Smooth muscle cell of the brain vasculature (primary cell): Measurements from ENCODE around the gene CNOT6.
A peak's percentile ranks its signal among the peaks of the same experiment; 100 is the strongest.

Experiments used
- DNase-seq: peaks from one replicate; pipeline ENCODE4 v3.0.0-alpha.2; 2012; ENCODE audit warnings: low read depth, low spot score

The CNOT6 gene

GRCh38 chr5:180599981-180600553 is 105.9 kb downstream of the CNOT6 start:
- DNase-seq, result no peak

- DNase-seq, result no peak
Measured at GRCh38 chr5:180600554-180601041, 106.4 kb downstream of the CNOT6 start.

- no peak for DNase-seq
Measured at GRCh38 chr5:180601591-180602480, 107.7 kb downstream of the CNOT6 start.

- DNase-seq, result no peak
Measured at GRCh38 chr5:180602481-180603075, 108.4 kb downstream of the CNOT6 start.

GRCh38 chr5:180603076-180603594 is 109.0 kb downstream of the CNOT6 start:
- DNase-seq, result no peak

- DNase-seq, result no peak
Measured at GRCh38 chr5:180604271-180604670, 110.1 kb downstream of the CNOT6 start.

- peak; percentile 24 for DNase-seq
Measured at GRCh38 chr5:180605554-180606214, 111.5 kb downstream of the CNOT6 start.

GRCh38 chr5:180606215-180606785 is 112.1 kb downstream of the CNOT6 start:
- no peak for DNase-seq

- no peak for DNase-seq
Measured at GRCh38 chr5:180607861-180608571, 113.8 kb downstream of the CNOT6 start.

GRCh38 chr5:180608572-180609310 is 114.6 kb downstream of the CNOT6 start:
- DNase-seq, result no peak

- no peak for DNase-seq
Measured at GRCh38 chr5:180609386-180609785, 115.2 kb downstream of the CNOT6 start.

GRCh38 chr5:180609817-180610550 is 115.8 kb downstream of the CNOT6 start:
- DNase-seq, result no peak

GRCh38 chr5:180611140-180611850 is 117.1 kb downstream of the CNOT6 start:
- DNase-seq, result no peak

GRCh38 chr5:180612683-180613082 is 118.5 kb downstream of the CNOT6 start:
- no peak for DNase-seq

- DNase-seq, result no peak
Measured at GRCh38 chr5:180613188-180613813, 119.1 kb downstream of the CNOT6 start.

GRCh38 chr5:180613814-180614188 is 119.6 kb downstream of the CNOT6 start:
- no peak for DNase-seq

GRCh38 chr5:180618487-180618828 is 124.3 kb downstream of the CNOT6 start:
- DNase-seq, result no peak

GRCh38 chr5:180618829-180619562 is 124.8 kb downstream of the CNOT6 start:
- DNase-seq, result peak; percentile 3
